HEK293 (cell line): ENCODE measurements around the gene PLA2G4A.

Source experiments
- CTCF ChIP-seq: fragments of 450-650 bp; formaldehyde crosslinking; IDR thresholded peaks from 2 replicates; pipeline ENCODE4 v1.5.1; 2016; ENCODE audit warnings: missing biosample characterization, missing genetic modification characterization
- HOXA7 ChIP-seq: sonication (generic); formaldehyde crosslinking; IDR thresholded peaks from 2 replicates; pipeline ENCODE4 v1.8.1; 2022; ENCODE audit warnings: missing genetic modification reagents, borderline replicate concordance
- ZBTB21 ChIP-seq: fragments of 450-650 bp; formaldehyde crosslinking; IDR thresholded peaks from 2 replicates; pipeline ENCODE4 v1.5.1; 2017; ENCODE audit warnings: missing biosample characterization, missing genetic modification characterization
- ZBTB7A ChIP-seq: fragments of 450-650 bp; formaldehyde crosslinking; IDR thresholded peaks from 2 replicates; pipeline ENCODE4 v1.5.1; 2016; ENCODE audit warnings: low read depth, missing biosample characterization, missing genetic modification characterization
- ZNF10 ChIP-seq: fragments of 450-650 bp; formaldehyde crosslinking; IDR thresholded peaks from 2 replicates; pipeline ENCODE4 v1.5.1; 2017; ENCODE audit warnings: missing biosample characterization, missing genetic modification characterization
- ZNF146 ChIP-seq: fragments of 450-650 bp; formaldehyde crosslinking; IDR thresholded peaks from 2 replicates; pipeline ENCODE4 v1.5.1; 2016; ENCODE audit warnings: missing biosample characterization, missing genetic modification characterization
- ZNF169 ChIP-seq: fragments of 450-650 bp; formaldehyde crosslinking; IDR thresholded peaks from 2 replicates; pipeline ENCODE4 v1.5.1; 2016; ENCODE audit warnings: missing biosample characterization, missing genetic modification characterization
- ZNF174 ChIP-seq: fragments of 450-650 bp; formaldehyde crosslinking; IDR thresholded peaks from 2 replicates; pipeline ENCODE4 v1.5.0; 2017; ENCODE audit warnings: missing biosample characterization, mild to moderate bottlenecking, missing genetic modification characterization
- ZNF18 ChIP-seq: fragments of 450-650 bp; formaldehyde crosslinking; IDR thresholded peaks from 2 replicates; pipeline ENCODE4 v1.5.1; 2016; ENCODE audit warnings: missing biosample characterization, missing genetic modification characterization
- ZNF184 ChIP-seq: fragments of 450-650 bp; IDR thresholded peaks from 2 replicates; pipeline ENCODE4 v1.5.1; 2018; ENCODE audit warnings: missing biosample characterization, mild to moderate bottlenecking, missing genetic modification characterization
- ZNF266 ChIP-seq: fragments of 450-650 bp; formaldehyde crosslinking; IDR thresholded peaks from 2 replicates; pipeline ENCODE4 v1.5.1; 2016; ENCODE audit warnings: missing biosample characterization, missing genetic modification characterization, low read depth
- ZNF404 ChIP-seq: fragments of 450-650 bp; formaldehyde crosslinking; IDR thresholded peaks from 2 replicates; pipeline ENCODE4 v1.5.1; 2017; ENCODE audit warnings: missing biosample characterization, missing genetic modification characterization
- ZNF544 ChIP-seq: fragments of 450-650 bp; formaldehyde crosslinking; IDR thresholded peaks from 2 replicates; pipeline ENCODE4 v1.5.0; 2017; ENCODE audit warnings: missing biosample characterization, missing genetic modification characterization

GRCh38 chr1:186858923-186859322, 30.2 kb downstream of the PLA2G4A start:
- no peak for TF ChIP-seq ZNF10 (tag by site-specific recombination)
- TF ChIP-seq ZBTB7A (tag by site-specific recombination) = no peak
- TF ChIP-seq ZNF18 (tag by site-specific recombination) = no peak
- no peak for TF ChIP-seq HOXA7 (CRISPR knock-in tag)
- TF ChIP-seq CTCF (tag by site-specific recombination) = no peak
- no peak for TF ChIP-seq ZNF266
- TF ChIP-seq ZBTB21 (tag by site-specific recombination) = no peak
- TF ChIP-seq ZNF174 (tag by site-specific recombination) = no peak
- TF ChIP-seq ZNF169 (tag by site-specific recombination) = no peak
- no peak for TF ChIP-seq ZNF184 (tag by site-specific recombination)
- no peak for TF ChIP-seq ZNF404
- no peak for TF ChIP-seq ZNF544
- no peak for TF ChIP-seq ZNF146 (tag by site-specific recombination)
